ENCODE measurements around the gene DPP6.

- no peak for TF ChIP-seq POLR2AphosphoS5 (IDR thresholded peaks at IDR 0.05)
- TF ChIP-seq CTCF (IDR thresholded peaks at IDR 0.05) = no peak
- no peak for TF ChIP-seq POLR2A (IDR thresholded peaks at IDR 0.05; ENCODE audit: low read depth)
These were observed 441.4 kb downstream of the DPP6 start for GRCh38 chr7:154493594-154493993.
